Measurements from ENCODE around the gene ENPP6.

The ENPP6 gene

GRCh38 chr4:184096561-184097240 is 121.0 kb downstream of the ENPP6 start:
- no peaks in the 10 kb centered on the region for H3K4me1 ChIP-seq (ENCODE audit: control insufficient read depth, insufficient read depth, low read length, poor library complexity, severe bottlenecking)
- no peak overlapping the region for H3K27ac ChIP-seq (ENCODE audit: low read depth, low read length, severe bottlenecking)
- H3K36me3 ChIP-seq (ENCODE audit: control insufficient read depth, insufficient read depth, low read length) = no peaks in the 10 kb centered on the region
- no peak overlapping the region for H3K4me3 ChIP-seq (ENCODE audit: extremely low read depth, insufficient read depth, low read length, poor library complexity, severe bottlenecking)
- no peaks in the 10 kb centered on the region for H3K9me3 ChIP-seq (ENCODE audit: control insufficient read depth, low read length)
- 96 to 97% methylated on average over 8 to 9 of the region's 13 CpGs for WGBS, 2 experiments (ENCODE audit: insufficient coverage in 2 of 2)

GRCh38 chr4:184094532-184095159 is 123.0 kb downstream of the ENPP6 start:
- Histone ChIP-seq H3K4me3 (ENCODE audit: extremely low read depth, insufficient read depth, low read length, poor library complexity, severe bottlenecking) (no peak overlapping the region), H3K9me3 (ENCODE audit: control insufficient read depth, low read length) (no peaks in the 10 kb centered on the region), H3K36me3 (ENCODE audit: control insufficient read depth, insufficient read depth, low read length) (no peaks in the 10 kb centered on the region), H3K4me1 (ENCODE audit: control insufficient read depth, insufficient read depth, low read length, poor library complexity, severe bottlenecking) (no peaks in the 10 kb centered on the region), H3K27ac (ENCODE audit: low read depth, low read length, severe bottlenecking) (no peak overlapping the region)
- 68 to 79% methylated on average over 4 to 8 of the region's 8 CpGs for WGBS, 2 experiments (ENCODE audit: insufficient coverage in 2 of 2)

GRCh38 chr4:184091986-184092385 is 125.7 kb downstream of the ENPP6 start:
- Histone ChIP-seq H3K27ac (ENCODE audit: low read depth, low read length, severe bottlenecking) (no peak overlapping the region), H3K9me3 (ENCODE audit: control insufficient read depth, low read length) (no peaks in the 10 kb centered on the region), H3K4me3 (ENCODE audit: extremely low read depth, insufficient read depth, low read length, poor library complexity, severe bottlenecking) (no peak overlapping the region), H3K36me3 (ENCODE audit: control insufficient read depth, insufficient read depth, low read length) (no peaks in the 10 kb centered on the region), H3K4me1 (ENCODE audit: control insufficient read depth, insufficient read depth, low read length, poor library complexity, severe bottlenecking) (no peaks in the 10 kb centered on the region)
- WGBS, 2 experiments (ENCODE audit: insufficient coverage in 2 of 2) = 92 to 93% methylated on average over 5 to 6 of the region's 9 CpGs

DNA sequence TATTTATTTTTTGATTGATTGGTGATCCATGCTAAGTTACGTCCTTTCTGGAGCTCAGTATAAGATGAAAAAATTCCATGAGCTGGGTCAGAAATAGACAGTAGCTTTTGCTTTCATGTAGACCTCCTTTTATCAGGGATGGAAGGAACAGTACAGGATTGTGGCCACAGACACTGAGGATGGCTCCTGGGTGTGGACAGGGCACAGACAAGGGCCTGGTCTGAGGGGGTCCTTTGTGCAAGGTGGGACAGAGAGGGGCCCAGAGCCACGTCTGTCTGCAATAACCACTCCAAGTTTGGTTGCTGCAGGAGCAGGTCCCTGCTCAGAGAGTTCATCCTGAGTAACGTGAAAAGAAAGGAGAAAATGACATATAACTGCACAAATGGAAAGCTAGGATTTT is 127.1 kb downstream of the ENPP6 start:
- WGBS, 2 experiments (ENCODE audit: insufficient coverage in 2 of 2) = 80 to 85% methylated on average over 3 of the region's 3 CpGs

GRCh38 chr4:184080674-184081073 is 137.0 kb downstream of the ENPP6 start:
- no peak overlapping the region for H3K27ac ChIP-seq (ENCODE audit: low read depth, low read length, severe bottlenecking)
- H3K4me3 ChIP-seq (ENCODE audit: extremely low read depth, insufficient read depth, low read length, poor library complexity, severe bottlenecking) = no peak overlapping the region
- H3K4me1 ChIP-seq (ENCODE audit: control insufficient read depth, insufficient read depth, low read length, poor library complexity, severe bottlenecking) = no peaks in the 10 kb centered on the region
- 61 to 100% methylated on average over 3 to 4 of the region's 8 CpGs for WGBS, 2 experiments (ENCODE audit: insufficient coverage in 2 of 2)
- no peaks in the 10 kb centered on the region for H3K36me3 ChIP-seq (ENCODE audit: control insufficient read depth, insufficient read depth, low read length)
- no peaks in the 10 kb centered on the region for H3K9me3 ChIP-seq (ENCODE audit: control insufficient read depth, low read length)

More for the DNA sequence above, 127.1 kb downstream of the ENPP6 start:
- Histone ChIP-seq H3K36me3 (ENCODE audit: control insufficient read depth, insufficient read depth, low read length) (no peaks in the 10 kb centered on the region), H3K4me3 (ENCODE audit: extremely low read depth, insufficient read depth, low read length, poor library complexity, severe bottlenecking) (no peak overlapping the region), H3K4me1 (ENCODE audit: control insufficient read depth, insufficient read depth, low read length, poor library complexity, severe bottlenecking) (no peaks in the 10 kb centered on the region), H3K27ac (ENCODE audit: low read depth, low read length, severe bottlenecking) (no peak overlapping the region), H3K9me3 (ENCODE audit: control insufficient read depth, low read length) (no peaks in the 10 kb centered on the region)

- H3K27ac ChIP-seq (ENCODE audit: low read depth, low read length, severe bottlenecking) = no peak overlapping the region
- no peaks in the 10 kb centered on the region for H3K36me3 ChIP-seq (ENCODE audit: control insufficient read depth, insufficient read depth, low read length)
- WGBS, 2 experiments (ENCODE audit: insufficient coverage in 2 of 2) = 100% methylated on average over 2 of the region's 5 CpGs
- no peaks in the 10 kb centered on the region for H3K4me1 ChIP-seq (ENCODE audit: control insufficient read depth, insufficient read depth, low read length, poor library complexity, severe bottlenecking)
- no peak overlapping the region for H3K4me3 ChIP-seq (ENCODE audit: extremely low read depth, insufficient read depth, low read length, poor library complexity, severe bottlenecking)
- no peaks in the 10 kb centered on the region for H3K9me3 ChIP-seq (ENCODE audit: control insufficient read depth, low read length)
These were observed 142.8 kb downstream of the ENPP6 start for GRCh38 chr4:184074677-184075388.

DNA sequence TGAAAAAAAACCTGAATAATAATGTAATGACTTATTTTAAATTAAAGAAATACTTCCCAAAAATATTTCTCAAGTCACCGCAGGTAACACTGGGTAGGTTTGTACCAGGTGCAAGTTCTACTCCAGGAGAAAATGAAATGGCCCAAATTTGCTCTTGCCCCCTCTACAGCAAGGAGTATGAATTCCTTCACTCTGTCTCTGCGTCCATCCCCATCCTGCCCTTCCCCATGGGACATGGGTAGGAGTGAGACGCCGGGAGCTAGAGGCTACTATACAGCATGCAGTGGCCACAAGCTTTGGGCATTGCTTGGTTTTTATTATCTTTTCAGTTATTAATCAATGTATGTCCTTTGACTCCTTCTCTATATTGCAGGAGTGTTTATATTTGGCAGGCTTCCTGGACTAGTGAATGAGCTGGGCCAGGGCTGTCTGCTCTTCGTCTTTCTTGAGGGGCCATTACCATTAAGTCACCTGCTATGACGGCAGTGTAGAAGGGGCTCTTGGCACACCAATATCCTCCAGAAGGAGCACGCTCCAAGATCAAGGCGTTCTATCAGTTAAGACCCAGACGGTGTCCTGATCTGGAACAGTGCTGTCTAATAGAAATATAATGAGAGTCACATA is 149.6 kb downstream of the ENPP6 start:
- no peaks in the 10 kb centered on the region for H3K4me1 ChIP-seq (ENCODE audit: control insufficient read depth, insufficient read depth, low read length, poor library complexity, severe bottlenecking)
- no peaks in the 10 kb centered on the region for H3K9me3 ChIP-seq (ENCODE audit: control insufficient read depth, low read length)
- H3K27ac ChIP-seq (ENCODE audit: low read depth, low read length, severe bottlenecking) = no peak overlapping the region
- 29 to 70% methylated on average over 2 to 5 of the region's 9 CpGs for WGBS, 2 experiments (ENCODE audit: insufficient coverage in 2 of 2)
- H3K36me3 ChIP-seq (ENCODE audit: control insufficient read depth, insufficient read depth, low read length) = no peaks in the 10 kb centered on the region
- no peak overlapping the region for H3K4me3 ChIP-seq (ENCODE audit: extremely low read depth, insufficient read depth, low read length, poor library complexity, severe bottlenecking)

DNA sequence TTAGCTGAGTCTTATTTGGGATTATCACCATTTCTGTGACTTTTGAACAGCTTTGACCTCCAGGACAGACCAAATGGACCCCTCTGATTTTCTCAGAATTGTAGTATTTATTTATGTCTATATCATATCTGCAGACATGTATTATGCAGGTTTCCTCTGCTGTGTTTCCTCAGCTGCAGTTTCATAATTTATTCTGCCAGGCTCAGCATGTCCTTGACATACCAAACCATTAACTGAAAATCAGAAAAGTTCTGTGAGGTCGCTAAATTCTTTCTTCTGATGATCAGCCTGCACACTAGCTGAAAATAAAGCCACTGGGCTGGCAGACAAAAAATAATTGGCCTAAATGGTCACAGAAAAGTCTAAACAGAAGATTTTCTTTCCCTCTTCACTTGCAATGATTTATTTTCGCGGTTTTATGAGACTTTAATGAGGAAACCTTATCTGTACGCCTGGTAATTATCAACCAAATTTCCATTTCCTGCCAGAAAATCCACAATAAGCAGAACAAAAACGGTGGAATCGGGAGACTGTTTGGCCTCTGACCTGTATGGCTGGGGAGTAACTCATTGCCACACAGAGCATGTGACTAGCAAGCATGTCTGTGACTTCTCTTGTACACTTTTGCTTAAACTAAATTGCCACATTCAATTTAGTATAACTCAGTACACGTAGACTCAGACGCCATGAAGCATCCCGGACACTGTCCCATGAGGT is 150.9 kb downstream of the ENPP6 start:
- H3K9me3 ChIP-seq (ENCODE audit: control insufficient read depth, low read length) = no peaks in the 10 kb centered on the region
- 82 to 93% methylated on average over 5 of the region's 9 CpGs for WGBS, 2 experiments (ENCODE audit: insufficient coverage in 2 of 2)
- no peak overlapping the region for H3K27ac ChIP-seq (ENCODE audit: low read depth, low read length, severe bottlenecking)
- no peak overlapping the region for H3K4me3 ChIP-seq (ENCODE audit: extremely low read depth, insufficient read depth, low read length, poor library complexity, severe bottlenecking)
- no peaks in the 10 kb centered on the region for H3K36me3 ChIP-seq (ENCODE audit: control insufficient read depth, insufficient read depth, low read length)
- no peaks in the 10 kb centered on the region for H3K4me1 ChIP-seq (ENCODE audit: control insufficient read depth, insufficient read depth, low read length, poor library complexity, severe bottlenecking)

DNA sequence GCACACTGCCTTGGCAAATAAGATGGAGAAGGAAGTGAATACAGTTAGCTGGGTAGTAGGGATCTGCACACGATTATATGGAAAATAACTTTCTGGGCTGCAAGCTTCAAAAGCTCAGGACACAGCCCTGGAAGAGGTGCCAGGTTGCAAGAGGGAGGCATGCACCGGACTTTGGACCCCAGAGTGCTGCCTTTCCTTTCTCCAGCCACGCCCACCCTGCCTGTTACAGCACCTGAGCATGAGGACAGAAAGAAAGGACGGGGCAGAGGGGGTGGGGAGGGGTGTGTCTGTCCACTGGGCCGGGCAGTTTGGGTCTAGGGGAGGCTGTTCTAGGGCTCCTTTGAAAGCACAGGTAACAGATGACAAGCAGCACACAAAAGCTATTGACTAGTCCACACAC is 152.8 kb downstream of the ENPP6 start:
- Histone ChIP-seq H3K36me3 (ENCODE audit: control insufficient read depth, insufficient read depth, low read length) (no peaks in the 10 kb centered on the region), H3K4me3 (ENCODE audit: extremely low read depth, insufficient read depth, low read length, poor library complexity, severe bottlenecking) (no peak overlapping the region), H3K9me3 (ENCODE audit: control insufficient read depth, low read length) (no peaks in the 10 kb centered on the region), H3K4me1 (ENCODE audit: control insufficient read depth, insufficient read depth, low read length, poor library complexity, severe bottlenecking) (no peaks in the 10 kb centered on the region), H3K27ac (ENCODE audit: low read depth, low read length, severe bottlenecking) (no peak overlapping the region)
- 87 to 88% methylated on average over 2 to 3 of the region's 5 CpGs for WGBS, 2 experiments (ENCODE audit: insufficient coverage in 2 of 2)

DNA sequence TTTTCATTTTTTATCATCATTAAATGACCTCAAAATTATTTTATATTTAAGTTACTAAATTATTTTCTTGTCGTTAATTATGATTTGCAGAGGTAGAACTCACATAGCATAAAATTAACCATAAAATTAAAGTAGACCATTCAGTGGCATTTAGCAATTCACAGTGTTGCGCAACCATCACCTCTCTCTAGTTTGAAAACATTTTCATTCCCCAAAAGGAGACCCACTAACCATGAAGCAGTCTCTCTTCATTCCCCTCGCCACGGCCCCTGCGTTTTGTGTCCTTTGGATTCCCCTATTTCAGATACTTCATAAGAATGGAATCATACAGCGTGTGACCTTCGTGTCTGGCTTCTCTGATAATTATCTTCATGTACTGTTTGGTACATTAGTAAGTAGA is 154.9 kb downstream of the ENPP6 start:
- no peak overlapping the region for H3K27ac ChIP-seq (ENCODE audit: low read depth, low read length, severe bottlenecking)
- 85 to 94% methylated on average over 4 of the region's 7 CpGs for WGBS, 2 experiments (ENCODE audit: insufficient coverage in 2 of 2)

More for the DNA sequence above, 154.9 kb downstream of the ENPP6 start:
- Histone ChIP-seq H3K9me3 (ENCODE audit: control insufficient read depth, low read length) (no peaks in the 10 kb centered on the region), H3K36me3 (ENCODE audit: control insufficient read depth, insufficient read depth, low read length) (no peaks in the 10 kb centered on the region), H3K4me3 (ENCODE audit: extremely low read depth, insufficient read depth, low read length, poor library complexity, severe bottlenecking) (no peak overlapping the region), H3K4me1 (ENCODE audit: control insufficient read depth, insufficient read depth, low read length, poor library complexity, severe bottlenecking) (no peaks in the 10 kb centered on the region)

All from mesodermal cell (in vitro differentiated cells).